Colonic mucosa (tissue), 4 donors: ENCODE measurements around the gene HDAC4. TPM values are rescaled to one million over a fixed set of nuclear protein-coding genes. Genes with fewer than 3 reads are reported as not detected.

Source experiments
- DNase-seq: peaks from one replicate; pipeline ENCODE4 v3.0.0-alpha.2; 2020
- H3K27ac ChIP-seq: fragments of 200-600 bp; one replicate; pipeline ENCODE4 v1.8.0; 2021
- H3K27me3 ChIP-seq: fragments of 200-600 bp; one replicate; pipeline ENCODE4 v1.8.0; 2021
- H3K36me3 ChIP-seq: fragments of 200-600 bp; one replicate; pipeline ENCODE4 v1.8.0; 2021
- H3K4me1 ChIP-seq: fragments of 200-600 bp; one replicate; pipeline ENCODE4 v1.8.0; 2021; ENCODE audit warnings: mild to moderate bottlenecking
- H3K4me3 ChIP-seq: fragments of 200-600 bp; one replicate; pipeline ENCODE4 v1.8.0; 2021
- H3K9ac ChIP-seq, 2 donors: one replicate each; pipeline ENCODE4 v1.7.0; 2013; ENCODE audit warnings: control low read depth in 2 of 2, low read depth in 2 of 2, low read length in 2 of 2
- H3K9me3 ChIP-seq: fragments of 200-600 bp; one replicate; pipeline ENCODE4 v1.8.0; 2021
- CTCF ChIP-seq: fragments of 200-600 bp; IDR thresholded peaks from one replicate; pipeline ENCODE4 v1.8.0; 2022; ENCODE audit warnings: antibody characterized with exemption, mild to moderate bottlenecking
- intact Hi-C: fragments of 100-400 bp; cut with DNase I; formaldehyde crosslinking; loops from one replicate; pipeline ENCODE4 v1.14.1; 2022
- total RNA-seq, 2 donors: library from RNA; stranded (reverse); fragmentation: NEBNext Ultra II Directional in 1 of 2; extraction: Animal tissue kit (Norgen Biotek cat#: 25700) in 1 of 2; gene quantifications; one replicate each; pipeline ENCODE4 v1.2.1, GENCODE V29; 2021
- donor health status: healthy.
- donor health status: DM: no; HTN: no; CAD: no.
- donor health status: DM: no; HTN: no; CAD: no.

HDAC4 gene
- total RNA-seq, 2 donors from 2014 or later, result 35.3 to 46.8 TPM

GRCh38 chr2:239012228-239012627, 388.6 kb downstream of the HDAC4 start:
- no peak for TF ChIP-seq CTCF
- no peaks in the 10 kb centered on the region for H3K36me3 ChIP-seq
- no peak overlapping the region for H3K27ac ChIP-seq
- H3K4me1 ChIP-seq, result no peaks in the 10 kb centered on the region
- no peak for DNase-seq
- intact Hi-C loops, result no loop called here
- H3K4me3 ChIP-seq, result no peak overlapping the region
- no peak overlapping the region for H3K9ac ChIP-seq
- H3K27me3 ChIP-seq, result no peaks in the 10 kb centered on the region
- no peaks in the 10 kb centered on the region for H3K9me3 ChIP-seq

- H3K9me3 ChIP-seq, result no peaks in the 10 kb centered on the region
- DNase-seq, result no peak
- intact Hi-C loops, result no loop called here
- no peak overlapping the region for H3K9ac ChIP-seq
- no peak overlapping the region for H3K4me3 ChIP-seq
- H3K27me3 ChIP-seq, result no peaks in the 10 kb centered on the region
- TF ChIP-seq CTCF, result no peak
- H3K36me3 ChIP-seq, result no peaks in the 10 kb centered on the region
- H3K4me1 ChIP-seq, result no peaks in the 10 kb centered on the region
- no peak overlapping the region for H3K27ac ChIP-seq
Observed at GRCh38 chr2:239009589-239009961, 391.2 kb downstream of the HDAC4 start.

- DNase-seq, result no peak
Observed at GRCh38 chr2:239008677-239009588, 391.9 kb downstream of the HDAC4 start.

GRCh38 chr2:239008004-239008403, 392.8 kb downstream of the HDAC4 start:
- TF ChIP-seq CTCF, result no peak
- DNase-seq, result no peak
- Histone ChIP-seq H3K27ac (no peak overlapping the region), H3K36me3 (no peaks in the 10 kb centered on the region), H3K9me3 (no peaks in the 10 kb centered on the region), H3K4me1 (no peaks in the 10 kb centered on the region), H3K27me3 (no peaks in the 10 kb centered on the region), H3K9ac (no peak overlapping the region), H3K4me3 (no peak overlapping the region)
- intact Hi-C loops, result no loop called here

More at GRCh38 chr2:239008677-239009588, 391.9 kb downstream of the HDAC4 start:
- Histone ChIP-seq H3K27me3 (no peaks in the 10 kb centered on the region), H3K27ac (no peak overlapping the region), H3K4me3 (no peak overlapping the region), H3K9me3 (no peaks in the 10 kb centered on the region), H3K36me3 (no peaks in the 10 kb centered on the region), H3K4me1 (no peaks in the 10 kb centered on the region), H3K9ac (no peak overlapping the region)
- TF ChIP-seq CTCF, result no peak
- intact Hi-C loops, result no loop called here

GRCh38 chr2:239006622-239007285, 394.1 kb downstream of the HDAC4 start:
- no peaks in the 10 kb centered on the region for H3K27me3 ChIP-seq
- intact Hi-C loops, result no loop called here
- no peak overlapping the region for H3K4me3 ChIP-seq

More at GRCh38 chr2:239006622-239007285, 394.1 kb downstream of the HDAC4 start:
- TF ChIP-seq CTCF, result no peak
- Histone ChIP-seq H3K9ac (no peak overlapping the region), H3K27ac (no peak overlapping the region), H3K36me3 (no peaks in the 10 kb centered on the region), H3K4me1 (no peaks in the 10 kb centered on the region), H3K9me3 (no peaks in the 10 kb centered on the region)
- no peak for DNase-seq
